Stimulated activated CD8-positive, alpha-beta memory T cell treated with anti-CD3 and anti-CD28 coated beads, Interleukin-12 subunit alpha, Interleukin-12 subunit beta, amount 100 ng/mL, for 4 hours (primary cell): Measurements from ENCODE around the gene SDHC.

Experiments used
- DNase-seq: peaks from one replicate; pipeline ENCODE4 v3.0.0-alpha.2; 2020; ENCODE audit warnings: low read depth

Gene SDHC

GRCh38 chr1:161314201-161314981 lies at the start of gene SDHC:
Gene SDHC (plus strand): TSS chr1:161314381. CDS start chr1:161314406, 25 bp downstream.
- DNase-seq: peak; percentile 80

GRCh38 chr1:161265305-161265704 lies 48.9 kb upstream of the SDHC start:
- no peak for DNase-seq

GRCh38 chr1:161266202-161266601 lies 48.0 kb upstream of the SDHC start:
- no peak for DNase-seq

GRCh38 chr1:161266836-161267235 lies 47.3 kb upstream of the SDHC start:
- no peak for DNase-seq

GRCh38 chr1:161267321-161267720 lies 46.9 kb upstream of the SDHC start:
- no peak for DNase-seq

GRCh38 chr1:161273402-161273801 lies 40.8 kb upstream of the SDHC start:
- DNase-seq: no peak

GRCh38 chr1:161274874-161275273 lies 39.3 kb upstream of the SDHC start:
- no peak for DNase-seq

- DNase-seq: no peak
These were observed 31.2 kb upstream of the SDHC start for GRCh38 chr1:161282991-161283390.

GRCh38 chr1:161285113-161285512 lies 29.1 kb upstream of the SDHC start:
- DNase-seq: no peak

GRCh38 chr1:161285521-161285920 lies 28.7 kb upstream of the SDHC start:
- DNase-seq: no peak

GRCh38 chr1:161287482-161288054 lies 26.6 kb upstream of the SDHC start:
- no peak for DNase-seq

- no peak for DNase-seq
These were observed 23.4 kb upstream of the SDHC start for GRCh38 chr1:161290779-161291178.

- DNase-seq: no peak
These were observed 16.8 kb upstream of the SDHC start for GRCh38 chr1:161297415-161297814.

GRCh38 chr1:161298116-161298515 lies 16.1 kb upstream of the SDHC start:
- no peak for DNase-seq

- no peak for DNase-seq
These were observed 14.8 kb upstream of the SDHC start for GRCh38 chr1:161299347-161299746.

- DNase-seq: no peak
These were observed 13.7 kb upstream of the SDHC start for GRCh38 chr1:161300478-161300877.

- DNase-seq: no peak
These were observed 9.0 kb upstream of the SDHC start for GRCh38 chr1:161304927-161305866.

GRCh38 chr1:161305867-161306519 lies 8.2 kb upstream of the SDHC start:
- peak; percentile 71 for DNase-seq

GRCh38 chr1:161307230-161307768 lies 6.9 kb upstream of the SDHC start:
- no peak for DNase-seq

- DNase-seq: no peak
These were observed 6.1 kb upstream of the SDHC start for GRCh38 chr1:161307892-161308638.

- no peak for DNase-seq
These were observed 4.3 kb upstream of the SDHC start, which contains the start of gene MPZ for GRCh38 chr1:161309868-161310267. Gene MPZ (minus strand): TSS chr1:161309968. CDS start chr1:161309905, 63 bp downstream.
